Measurements from ENCODE around the gene SNCAIP. TPM values are rescaled to one million over a fixed set of nuclear protein-coding genes. Genes with fewer than 3 reads are reported as not detected.

SNCAIP gene
- total and polyA plus RNA-seq, 9 of the 15 experiments (the other 6 are each of a cell fraction or from before 2014, with no cell fraction given), result 0.04 TPM; not detected in 8

GRCh38 chr5:122304471-122305215, 7.4 kb upstream of the SNCAIP start:
- CTCF ChIA-PET (ENCODE audit: low intra/inter-chr PET ratio), result no interaction called here
- TF ChIP-seq NR2C1 (IDR thresholded peaks at IDR 0.05), result no peak
- TF ChIP-seq NR2C1 (tag; IDR thresholded peaks at IDR 0.05), result no peak
- TF ChIP-seq THRAP3 (IDR thresholded peaks at IDR 0.05; ENCODE audit: borderline replicate concordance), result no peak
- no peak for TF ChIP-seq RAD51 (IDR thresholded peaks at IDR 0.05; ENCODE audit: borderline replicate concordance, low read depth)
- no peak for TF ChIP-seq ATF6 (CRISPR knock-in tag; IDR thresholded peaks at IDR 0.05)
- no peak for TF ChIP-seq KAT8 (IDR thresholded peaks at IDR 0.05; ENCODE audit: low read depth)
- TF ChIP-seq ZMIZ1 (IDR thresholded peaks at IDR 0.05; ENCODE audit: low read depth in 2 of 2, low read length in 2 of 2), result no peak
- TF ChIP-seq GABPB1 (CRISPR knock-in tag; IDR thresholded peaks at IDR 0.05), result no peak
- TF ChIP-seq NUFIP1 (IDR thresholded peaks at IDR 0.05; ENCODE audit: partially characterized antibody), result no peak
- TF ChIP-seq CHAMP1 (IDR thresholded peaks at IDR 0.05), result no peak

More at GRCh38 chr5:122304471-122305215, 7.4 kb upstream of the SNCAIP start:
- in situ Hi-C loops (cut with MboI), result no loop called here
- no peaks in the 10 kb centered on the region for H3K36me3 ChIP-seq (ENCODE audit: control insufficient read depth, insufficient read depth, low read length)
- H4K20me1 ChIP-seq (replicated peaks; ENCODE audit: control insufficient read depth, insufficient read depth, low read length), result no peaks in the 10 kb centered on the region
- POLR2A ChIA-PET, result no interaction called here
- H2AFZ ChIP-seq (ENCODE audit: low read depth, low read length), result no peak overlapping the region
- H3K79me2 ChIP-seq (ENCODE audit: control insufficient read depth, insufficient read depth, low read length), result no peaks in the 10 kb centered on the region
- no TSS peak for BruUV-seq (replicated peaks)
- FAIRE-seq (no peak), DNase-seq (ENCODE audit: extremely low read depth in 1 of 4, low spot score in 3 of 4) (no peak), ATAC-seq (no peak)
- WGBS (ENCODE audit: insufficient coverage, low coverage, missing lambda C conversion rate), result 0% methylated on average over 2 of the region's 2 CpGs
- H3K9me1 ChIP-seq (ENCODE audit: control insufficient read depth, insufficient read depth, low read length), result no peaks in the 10 kb centered on the region
- intact Hi-C loops (cut with micrococcal nuclease), result no loop called here
- H3K27ac ChIP-seq (ENCODE audit: extremely low read depth, low read depth, low read length), result no peak overlapping the region
- no peak overlapping the region for H3K4me3 ChIP-seq
- no peak overlapping the region for H3K4me2 ChIP-seq (ENCODE audit: insufficient read depth, low read length)
- peaks cover 0 to 2% of the 10 kb centered on the region in 2 experiments; a peak in 2 of 5 replicates for H3K27me3 ChIP-seq (ENCODE audit: control insufficient read depth in 2 of 2, insufficient read depth in 2 of 2, low read length in 2 of 2)
- no peak overlapping the region for H3K9ac ChIP-seq (ENCODE audit: insufficient read depth in 1 of 2, low read depth in 2 of 2, low read length in 2 of 2)
- no peaks in the 10 kb centered on the region for H3K9me3 ChIP-seq (replicated peaks; ENCODE audit: control insufficient read depth, insufficient read depth, low read depth, low read length)
- no peaks in the 10 kb centered on the region for H3K4me1 ChIP-seq (replicated peaks in 1 of 2; ENCODE audit: control insufficient read depth in 2 of 2, insufficient read depth in 2 of 2, low read length in 2 of 2)
